Right lobe of liver (tissue), 4 donors: ENCODE data around the gene JAK2.

ENCODE experiments used
- POLR2A ChIP-seq: fragments of 450-650 bp; IDR thresholded peaks from one replicate; pipeline ENCODE4 v1.6.1; 2017; ENCODE audit warnings: antibody characterized with exemption, mild to moderate bottlenecking
- TF ChIP-seq, protein P1 (sequence below), 4 donors: fragments of 200-600 bp in 3 of 4; fragments of 450-650 bp in 1 of 4; IDR thresholded peaks; one replicate each; pipeline versions ENCODE4 v1.5.1 to v1.8.0; 2016 to 2022; ENCODE audit warnings: antibody characterized with exemption in 4 of 4, mild to moderate bottlenecking in 2 of 4
- donor health status: DM: no; HTN: no; CAD: no.
- donor health status: DM: no; HTN: no; CAD: no.
- donor health status: DM: no; HTN: yes; CAD: no.

DNA sequence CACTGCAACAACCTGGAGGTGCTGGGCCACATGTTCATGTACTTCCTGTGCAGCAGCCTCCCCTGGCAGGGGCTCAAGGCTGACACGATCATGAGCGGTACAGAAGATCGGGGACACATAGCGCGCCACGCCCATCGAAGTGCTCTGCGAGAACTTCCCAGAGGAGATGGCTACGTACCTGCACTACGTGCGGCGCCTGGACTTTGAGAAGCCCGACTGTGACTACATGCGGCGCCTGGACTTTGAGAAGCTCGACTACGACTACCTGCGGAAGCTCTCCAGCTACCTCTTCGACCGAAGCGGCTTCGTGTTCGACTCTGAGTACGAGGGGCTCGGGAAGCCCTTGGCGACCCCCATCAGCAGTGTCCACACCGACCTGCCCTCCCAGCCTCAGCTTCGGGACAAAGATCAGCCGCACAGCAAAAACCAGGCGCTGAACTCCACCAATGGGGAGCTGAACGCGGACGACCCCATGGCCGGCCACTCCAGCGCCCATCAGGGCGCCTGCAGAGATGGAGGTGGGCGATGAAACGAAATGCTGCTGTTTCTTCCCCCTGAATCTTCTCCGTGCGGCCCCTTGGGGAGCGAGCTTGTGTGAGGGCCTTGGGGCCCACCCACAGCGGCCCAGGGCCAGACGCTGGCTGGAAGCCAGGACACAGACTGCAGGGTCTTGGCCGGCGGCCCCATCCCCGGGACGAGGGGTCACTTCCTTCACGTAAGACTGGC is 56.5 kb downstream of the JAK2 start:
- TF ChIP-seq, protein P1, sequence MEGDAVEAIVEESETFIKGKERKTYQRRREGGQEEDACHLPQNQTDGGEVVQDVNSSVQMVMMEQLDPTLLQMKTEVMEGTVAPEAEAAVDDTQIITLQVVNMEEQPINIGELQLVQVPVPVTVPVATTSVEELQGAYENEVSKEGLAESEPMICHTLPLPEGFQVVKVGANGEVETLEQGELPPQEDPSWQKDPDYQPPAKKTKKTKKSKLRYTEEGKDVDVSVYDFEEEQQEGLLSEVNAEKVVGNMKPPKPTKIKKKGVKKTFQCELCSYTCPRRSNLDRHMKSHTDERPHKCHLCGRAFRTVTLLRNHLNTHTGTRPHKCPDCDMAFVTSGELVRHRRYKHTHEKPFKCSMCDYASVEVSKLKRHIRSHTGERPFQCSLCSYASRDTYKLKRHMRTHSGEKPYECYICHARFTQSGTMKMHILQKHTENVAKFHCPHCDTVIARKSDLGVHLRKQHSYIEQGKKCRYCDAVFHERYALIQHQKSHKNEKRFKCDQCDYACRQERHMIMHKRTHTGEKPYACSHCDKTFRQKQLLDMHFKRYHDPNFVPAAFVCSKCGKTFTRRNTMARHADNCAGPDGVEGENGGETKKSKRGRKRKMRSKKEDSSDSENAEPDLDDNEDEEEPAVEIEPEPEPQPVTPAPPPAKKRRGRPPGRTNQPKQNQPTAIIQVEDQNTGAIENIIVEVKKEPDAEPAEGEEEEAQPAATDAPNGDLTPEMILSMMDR (IDR thresholded peaks at IDR 0.05): no peak
- TF ChIP-seq POLR2A: no peak
